HG02678 (cell line): ENCODE data around the gene OTUD4.

Experiments used
- ATAC-seq: cut with Tn5 transposase; IDR thresholded peaks from one replicate; pipeline ENCODE4 v1.9.1; 2021; ENCODE audit warnings: mild to moderate bottlenecking, moderate library complexity; ENCODE audit not compliant: unreplicated experiment

The OTUD4 gene

DNA sequence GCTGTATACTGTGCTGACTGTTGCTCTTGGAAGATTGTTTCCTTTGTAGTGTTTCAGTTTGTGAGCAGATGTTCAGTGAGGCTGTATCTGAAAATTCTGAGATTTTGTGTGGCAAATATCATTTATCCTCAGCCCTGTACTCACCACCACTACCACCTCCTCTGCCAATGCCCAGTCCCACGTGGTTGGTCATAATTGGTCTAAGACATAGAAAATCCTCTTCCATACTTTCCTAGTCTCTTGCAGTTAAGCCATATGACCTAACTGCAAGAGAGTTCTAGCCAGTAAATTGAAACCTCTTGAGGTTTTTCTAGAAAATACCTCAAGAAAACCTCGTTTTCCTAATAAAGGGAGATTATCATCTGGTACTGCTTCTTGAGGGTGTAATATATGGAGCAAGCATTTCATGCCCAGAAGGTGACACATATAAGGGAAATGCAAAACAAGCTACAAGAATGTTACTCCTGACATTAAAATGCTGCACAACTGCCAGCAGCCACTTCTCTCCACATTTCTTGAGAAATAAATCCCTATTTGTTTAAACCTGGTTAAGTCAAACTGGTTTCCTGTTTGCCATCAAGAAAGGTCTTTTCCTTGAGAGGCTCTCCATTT lies 49.5 kb downstream of the OTUD4 start:
- no peak for ATAC-seq

DNA sequence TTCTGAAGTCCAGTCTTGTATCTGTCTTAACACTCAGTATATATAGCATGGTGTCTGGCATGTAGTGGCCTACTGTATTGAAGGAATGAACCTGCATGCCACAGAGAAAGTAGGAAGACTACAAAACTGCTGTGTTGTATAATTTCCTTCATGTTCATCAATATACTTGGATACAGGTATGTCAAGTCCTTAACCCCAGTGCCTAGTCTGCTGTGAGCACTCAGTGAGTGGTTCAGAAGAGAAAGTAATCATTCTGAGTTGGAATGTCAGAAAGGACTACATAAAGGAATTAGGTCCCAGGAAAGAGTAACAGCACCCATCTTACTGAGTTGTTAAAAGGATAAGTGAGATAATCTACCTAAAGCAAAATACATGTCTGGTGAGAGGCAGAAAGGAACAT lies 50.3 kb downstream of the OTUD4 start:
- no peak for ATAC-seq

DNA sequence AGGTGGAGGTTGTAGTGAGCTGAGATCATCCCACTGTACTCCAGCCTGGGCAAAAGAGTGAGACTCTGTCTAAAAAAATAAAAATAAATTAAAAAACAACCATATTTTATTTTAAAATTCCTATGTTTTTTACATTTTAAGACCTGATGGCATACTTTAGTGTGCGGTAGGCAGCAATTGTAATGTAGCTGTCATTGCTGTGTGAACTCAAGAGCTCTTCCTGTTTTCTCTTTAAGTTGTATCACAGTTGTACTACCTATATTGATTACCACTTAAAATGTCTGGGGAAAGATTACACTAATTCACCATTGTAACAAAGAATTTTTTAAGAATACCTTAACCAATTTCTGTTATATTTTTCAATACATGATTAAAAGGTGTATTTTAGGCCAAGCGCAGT lies 55.0 kb downstream of the OTUD4 start:
- no peak for ATAC-seq

DNA sequence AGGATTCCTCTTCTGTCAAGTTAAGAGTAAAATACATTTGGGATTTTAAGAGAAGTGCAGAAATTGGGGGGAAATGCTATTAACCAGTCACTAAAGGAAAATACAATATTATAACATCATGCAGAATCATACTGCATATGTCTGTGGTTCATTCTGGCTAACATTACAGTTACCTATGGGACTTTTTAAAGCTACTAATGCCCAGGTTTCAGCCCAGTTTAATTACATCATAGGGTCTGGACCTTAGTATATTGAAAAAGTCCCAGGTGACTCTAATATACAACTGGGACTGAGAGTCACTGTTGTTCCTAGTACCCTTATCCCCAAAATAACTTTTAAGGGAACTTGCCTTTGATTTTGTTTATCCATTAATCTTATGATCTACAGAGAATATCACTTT lies 72.3 kb downstream of the OTUD4 start:
- ATAC-seq: no peak

DNA sequence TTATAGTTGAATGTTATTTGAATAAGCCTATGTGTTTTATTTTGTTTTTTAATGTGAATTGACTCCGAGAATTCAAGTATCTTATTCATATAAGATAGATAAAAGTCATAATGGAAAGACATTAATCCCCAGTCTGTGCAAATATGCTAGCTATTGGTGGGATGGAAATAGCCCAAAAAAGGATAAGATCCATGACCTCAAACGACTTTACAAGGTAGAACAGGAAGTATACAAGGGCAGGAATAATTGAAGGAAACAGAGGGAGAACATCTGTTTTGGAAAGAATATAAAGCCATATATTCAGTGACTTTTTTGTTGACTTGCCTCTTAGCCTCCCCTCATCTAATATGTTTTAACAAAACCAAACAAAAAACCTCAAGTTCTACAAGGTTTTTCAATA lies 73.3 kb downstream of the OTUD4 start:
- no peak for ATAC-seq

DNA sequence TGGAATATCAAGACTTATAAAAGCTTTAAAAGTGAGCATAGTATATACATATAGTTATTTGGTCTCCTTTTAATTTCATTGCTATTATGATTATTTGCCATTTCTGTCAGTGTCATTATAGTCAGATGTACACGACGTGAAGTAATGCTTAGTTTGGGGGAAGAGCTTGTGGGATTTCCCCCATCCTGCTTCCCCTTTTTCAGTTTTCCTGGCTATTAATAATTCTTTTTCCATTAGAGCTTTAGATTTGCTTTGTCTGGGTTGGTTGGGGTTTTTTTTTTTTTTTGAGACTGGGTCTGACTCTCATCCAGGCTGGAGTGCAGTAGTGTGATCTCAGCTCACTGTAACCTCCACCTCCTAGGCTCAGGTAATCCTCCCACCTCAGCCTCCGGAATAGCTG lies 76.9 kb downstream of the OTUD4 start:
- no peak for ATAC-seq

DNA sequence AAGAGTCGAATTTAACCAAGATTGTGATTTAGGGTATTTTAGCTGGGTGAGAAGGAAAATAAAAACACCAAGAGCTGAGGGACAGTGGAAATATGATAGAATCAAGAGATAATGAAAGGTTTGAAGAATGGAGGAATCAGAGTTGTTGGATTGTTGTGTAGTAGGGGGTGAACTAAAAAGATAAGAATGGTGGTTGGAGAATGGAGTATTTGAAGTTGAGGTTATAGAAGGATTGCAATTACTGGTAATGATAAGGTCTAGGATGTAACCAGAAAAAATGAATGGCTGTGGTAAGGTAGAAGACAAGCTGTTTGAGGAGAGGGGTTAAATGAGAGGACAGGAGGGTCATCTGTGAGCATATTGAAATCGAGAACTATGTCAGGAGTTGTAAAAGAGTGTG lies 77.8 kb downstream of the OTUD4 start:
- ATAC-seq: no peak

DNA sequence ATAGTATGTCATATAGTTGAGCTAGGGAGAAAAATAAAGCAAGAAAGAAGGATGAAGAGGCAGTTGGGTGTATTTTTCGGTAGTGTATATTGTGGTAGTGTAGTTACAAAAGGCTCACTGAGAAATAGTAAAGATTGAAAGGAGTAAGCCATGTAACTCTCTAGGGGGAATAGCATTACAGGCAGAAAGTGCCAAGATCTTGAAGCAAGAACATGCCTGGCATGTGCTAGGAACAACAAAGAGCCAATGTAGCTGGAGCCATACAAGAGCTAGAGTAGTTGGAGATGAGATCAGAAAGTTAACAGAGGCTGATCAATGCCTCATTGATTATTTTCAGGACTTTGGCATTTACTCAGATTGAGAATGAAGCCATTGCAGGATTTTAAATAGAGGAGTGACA lies 79.3 kb downstream of the OTUD4 start:
- ATAC-seq: no peak

DNA sequence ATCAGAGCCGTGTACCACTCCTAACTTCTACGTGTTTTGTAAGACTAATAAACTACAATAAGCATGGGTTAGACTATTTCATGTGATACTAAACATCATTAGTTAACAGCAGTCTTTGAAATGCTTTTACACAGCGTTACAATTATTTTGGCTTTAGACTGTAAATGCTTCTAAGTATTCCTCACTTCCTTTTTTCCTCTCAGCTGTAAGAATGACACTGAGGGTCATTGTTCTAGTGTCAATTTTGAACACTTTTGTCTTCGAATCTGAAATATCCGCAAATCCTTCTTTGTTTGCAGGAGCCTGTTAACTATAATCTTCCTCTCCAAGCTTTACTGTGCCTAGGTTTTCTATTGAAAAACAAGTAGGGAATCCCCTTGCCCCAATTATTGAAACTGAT lies 80.7 kb downstream of the OTUD4 start:
- no peak for ATAC-seq

DNA sequence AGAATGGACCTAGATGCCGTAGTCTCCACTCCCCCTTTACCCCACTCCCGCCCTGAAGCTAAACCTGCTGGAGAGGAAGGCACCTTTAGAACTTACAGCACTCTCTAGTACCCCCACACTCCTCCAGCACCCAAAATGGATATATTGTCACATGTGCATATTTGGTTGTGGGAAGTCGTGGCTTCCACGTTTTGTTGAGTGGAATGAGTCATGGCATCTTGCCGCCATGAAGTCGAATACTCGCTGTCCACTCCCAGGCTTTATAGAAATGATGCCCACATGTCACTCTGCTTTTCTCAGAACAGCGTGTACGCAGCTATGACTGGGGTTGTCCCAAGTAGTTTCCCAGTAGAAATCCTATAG lies 81.7 kb downstream of the OTUD4 start:
- ATAC-seq: peak; percentile 11

DNA sequence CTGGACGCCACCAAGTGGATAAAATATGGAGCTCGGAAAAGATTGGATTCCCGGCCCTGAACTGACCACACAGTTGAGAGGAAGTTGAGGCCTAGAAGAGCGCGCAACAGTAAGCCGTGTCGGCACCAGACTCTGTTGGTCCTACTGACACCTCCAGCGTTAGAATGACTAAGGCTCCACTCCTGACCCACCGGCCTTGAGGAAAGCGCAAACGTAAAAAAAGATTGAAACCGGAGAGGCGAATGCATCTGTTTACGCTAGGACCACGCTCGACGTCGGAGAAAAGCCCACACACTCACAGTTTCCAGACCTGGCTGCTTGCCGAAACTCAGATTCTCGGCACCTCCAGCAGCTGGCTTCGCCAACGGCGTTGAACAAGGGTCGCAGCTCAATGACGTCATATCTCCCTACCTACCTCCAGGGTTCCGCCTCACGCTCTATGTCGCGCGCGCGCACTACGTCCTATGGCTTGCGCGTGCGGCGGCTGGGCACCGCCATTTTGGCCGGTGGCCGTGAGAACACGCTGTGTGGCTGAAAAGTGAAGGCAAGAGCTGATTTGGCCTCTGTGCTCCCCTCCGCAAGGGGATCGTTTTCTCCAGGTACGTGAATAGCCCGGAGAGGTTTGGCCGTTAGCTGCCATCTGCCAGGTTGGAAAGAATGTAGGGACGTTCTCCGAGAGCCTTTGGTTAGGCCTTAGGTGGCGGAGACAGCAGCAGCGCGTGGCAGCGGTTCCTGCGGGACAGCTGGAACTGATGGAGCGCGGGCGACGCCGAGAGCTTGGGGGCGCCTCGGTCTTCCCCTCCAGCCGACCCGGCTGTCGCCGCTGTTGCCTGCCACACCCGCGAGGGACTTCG lies 82.3 kb downstream of the OTUD4 start, which contains the start of the genes ABCE1 and ANAPC10:
TSS of gene ABCE1 (plus strand) at position 491 of the 854 bp plus-strand sequence. CDS start 6,102 bp downstream, outside the sequence.
TSS of gene ANAPC10 (minus strand) at position 376 of the 854 bp plus-strand sequence. CDS start 2,097 bp downstream, outside the sequence.
- peak; percentile 81 for ATAC-seq

DNA sequence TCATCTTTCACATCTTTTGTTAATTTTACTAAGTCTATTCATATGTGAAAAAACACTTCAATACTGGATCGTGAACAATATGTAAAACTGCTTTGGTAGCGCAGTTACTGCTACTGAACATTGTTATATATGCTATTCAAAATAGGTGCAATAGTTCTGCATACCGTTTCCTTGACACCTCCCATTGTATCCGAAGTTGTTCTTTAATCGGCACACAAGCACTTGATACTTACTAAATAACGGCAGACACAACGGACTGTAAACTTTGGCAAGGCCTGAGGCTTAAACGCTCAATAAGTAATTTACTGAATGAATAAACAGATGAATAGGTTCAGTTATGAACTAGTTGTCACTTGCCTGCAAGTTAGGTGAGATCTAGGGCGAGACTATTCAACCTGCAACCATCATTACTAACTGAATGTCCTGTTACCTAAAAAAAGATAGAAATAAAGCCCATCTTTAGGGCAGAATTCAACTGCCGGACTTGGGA lies 83.0 kb downstream of the OTUD4 start:
- ATAC-seq: peak; percentile 1

DNA sequence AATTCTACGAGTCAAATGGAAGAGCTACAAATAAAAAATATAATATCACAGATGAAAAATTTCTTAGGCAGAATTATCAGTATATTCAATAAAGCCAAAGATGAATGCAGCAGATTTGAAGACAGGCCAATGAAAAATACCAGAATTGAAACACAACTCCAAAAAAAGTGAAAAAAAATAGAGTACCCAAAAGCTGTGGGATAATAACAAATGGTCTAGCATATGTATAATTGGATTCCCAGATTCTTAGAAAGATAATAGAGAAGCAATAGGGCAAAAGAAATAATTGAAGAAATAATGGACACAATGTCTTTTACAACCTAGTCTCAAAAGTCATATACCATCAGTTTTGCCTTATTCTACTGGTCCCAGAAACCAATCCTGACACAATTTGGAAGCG lies 86.8 kb downstream of the OTUD4 start:
- no peak for ATAC-seq

DNA sequence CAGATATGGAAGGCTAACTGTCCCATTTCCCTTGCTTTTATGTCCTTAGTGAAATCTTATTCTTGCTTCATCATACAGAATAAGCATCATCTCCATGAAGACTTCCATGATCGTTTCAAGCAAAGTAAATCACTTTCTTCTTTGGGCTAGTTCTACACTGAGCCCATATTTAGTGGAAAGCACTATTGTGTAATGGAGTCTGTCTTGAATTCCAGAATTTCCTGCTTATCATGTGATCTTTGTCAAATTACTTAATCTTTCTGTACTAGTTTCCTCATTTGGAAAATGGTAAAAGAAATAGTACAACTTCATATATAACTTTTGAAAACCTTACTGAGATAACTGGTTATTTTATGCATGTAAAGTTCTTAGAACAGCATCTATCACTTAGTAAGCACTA lies 90.0 kb downstream of the OTUD4 start:
- no peak for ATAC-seq

DNA sequence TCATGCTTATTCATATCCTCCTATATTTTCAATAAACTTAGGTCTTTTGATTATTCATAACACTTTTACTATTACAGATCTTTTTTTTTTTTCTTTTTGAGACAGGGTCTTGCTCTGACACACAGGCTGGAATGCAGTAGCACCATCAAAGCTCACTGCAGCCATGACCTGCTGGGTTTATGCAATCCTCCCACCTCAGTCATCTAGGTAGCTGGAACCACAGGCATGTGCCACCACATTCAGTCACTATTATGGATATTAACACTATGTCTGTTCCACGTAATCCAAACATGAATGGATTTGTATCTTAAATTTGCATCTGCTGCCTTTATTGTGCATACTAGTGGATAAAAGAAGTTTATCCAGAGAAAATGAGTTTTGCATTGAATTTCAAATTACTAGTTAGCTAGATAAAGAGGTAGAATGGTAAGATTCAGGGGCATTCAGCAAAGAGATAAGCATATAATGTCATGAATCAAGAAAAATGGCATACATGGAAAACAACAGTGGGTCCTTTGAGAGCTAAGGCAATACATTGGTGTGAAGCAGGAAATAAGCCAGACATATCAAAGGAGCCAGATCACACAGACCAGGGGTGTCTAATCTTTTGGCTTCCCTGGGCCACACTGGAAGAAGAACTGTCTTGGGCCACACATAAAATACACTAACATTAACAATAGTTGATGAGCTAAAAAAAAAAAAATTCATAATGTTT lies 96.3 kb downstream of the OTUD4 start:
- no peak for ATAC-seq
